Measurements from ENCODE around the gene KCNG2.

GRCh38 chr18:79863161-79864005, 65.6 kb downstream of the KCNG2 start:
- TF ChIP-seq CTCF (IDR thresholded peaks at IDR 0.05) (no peak), EZH2 (IDR thresholded peaks at IDR 0.05; ENCODE audit: borderline replicate concordance, insufficient read depth, low read depth, low read length, poor library complexity, severe bottlenecking) (no peak)
